ENCODE data around the gene ROR2.
"Not testable (repeated sequence)": the region's sequence is repeated elsewhere in the genome, so short reads cannot be mapped to it uniquely, and the experiment has no call there.

ROR2 gene

GRCh38 chr9:91920630-91921350 lies 29.2 kb downstream of the ROR2 start:
- Mint-ChIP-seq H3K27me3 (peaks cover 27% of the 10 kb centered on the region), H3K9me3 (no peaks in the 10 kb centered on the region), H3K27ac (no peak overlapping the region), H3K4me3 (no peak overlapping the region), H3K36me3 (ENCODE audit: low read depth) (no peaks in the 10 kb centered on the region), H3K4me1 (ENCODE audit: low read depth) (no peaks in the 10 kb centered on the region)

DNA sequence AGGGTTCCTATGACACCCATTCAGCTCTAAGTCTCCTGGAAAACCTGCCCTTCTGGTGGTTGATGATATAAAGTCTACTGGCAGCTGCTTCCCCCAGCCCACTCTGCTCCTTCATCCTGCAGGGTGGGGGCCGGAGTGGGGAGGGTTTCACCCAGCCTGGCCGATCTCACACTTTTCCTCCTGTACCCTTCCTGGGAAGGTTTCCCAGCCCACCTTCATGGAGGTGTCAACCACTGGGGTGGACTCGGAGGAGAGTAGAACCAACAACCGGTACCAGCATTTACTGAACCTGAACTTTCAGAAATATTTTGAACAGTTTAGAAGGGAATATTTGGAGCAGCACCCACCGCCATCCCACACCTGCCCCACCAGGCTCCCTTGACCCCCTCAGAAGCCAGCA lies 30.4 kb downstream of the ROR2 start:
- Mint-ChIP-seq H3K4me3 (no peak overlapping the region), H3K4me1 (ENCODE audit: low read depth) (no peaks in the 10 kb centered on the region), H3K27me3 (peaks cover 23% of the 10 kb centered on the region), H3K9me3 (no peaks in the 10 kb centered on the region), H3K27ac (no peak overlapping the region), H3K36me3 (ENCODE audit: low read depth) (no peaks in the 10 kb centered on the region)

DNA sequence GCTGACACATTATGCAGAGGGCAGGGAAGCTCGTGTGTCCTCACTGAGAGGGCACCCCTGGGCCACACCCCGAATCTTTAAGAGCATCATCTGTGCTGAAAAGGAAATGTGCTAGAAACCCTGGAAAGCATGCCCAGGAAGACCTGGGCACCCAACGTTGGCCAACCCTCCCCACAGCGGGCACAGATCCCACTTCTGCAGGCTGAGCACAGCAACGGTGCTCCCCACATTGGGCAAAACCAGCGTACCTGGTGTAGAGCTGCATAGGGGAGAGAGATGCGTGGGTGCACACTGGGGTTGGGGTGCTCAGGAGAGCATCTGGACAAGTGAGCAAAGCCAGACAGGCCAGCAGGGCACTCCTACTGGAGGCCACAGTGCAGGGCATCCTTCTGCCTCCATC lies 32.6 kb downstream of the ROR2 start:
- no peaks in the 10 kb centered on the region for H3K4me1 Mint-ChIP-seq (ENCODE audit: low read depth)
- no peaks in the 10 kb centered on the region for H3K9me3 Mint-ChIP-seq
- H3K4me3 Mint-ChIP-seq: no peak overlapping the region
- no peak overlapping the region for H3K27ac Mint-ChIP-seq
- H3K36me3 Mint-ChIP-seq (ENCODE audit: low read depth): no peaks in the 10 kb centered on the region
- H3K27me3 Mint-ChIP-seq: peaks cover 21% of the 10 kb centered on the region

GRCh38 chr9:91915524-91916263 lies 34.3 kb downstream of the ROR2 start:
- Mint-ChIP-seq H3K36me3 (ENCODE audit: low read depth) (no peaks in the 10 kb centered on the region), H3K4me1 (ENCODE audit: low read depth) (no peaks in the 10 kb centered on the region), H3K27me3 (peaks cover 21% of the 10 kb centered on the region), H3K4me3 (no peak overlapping the region), H3K27ac (no peak overlapping the region), H3K9me3 (no peaks in the 10 kb centered on the region)

- Mint-ChIP-seq H3K27ac (no peak overlapping the region), H3K4me1 (ENCODE audit: low read depth) (no peaks in the 10 kb centered on the region), H3K27me3 (peaks cover 21% of the 10 kb centered on the region), H3K4me3 (no peak overlapping the region), H3K36me3 (ENCODE audit: low read depth) (no peaks in the 10 kb centered on the region), H3K9me3 (no peaks in the 10 kb centered on the region)
These were observed 35.1 kb downstream of the ROR2 start for GRCh38 chr9:91914937-91915336.

DNA sequence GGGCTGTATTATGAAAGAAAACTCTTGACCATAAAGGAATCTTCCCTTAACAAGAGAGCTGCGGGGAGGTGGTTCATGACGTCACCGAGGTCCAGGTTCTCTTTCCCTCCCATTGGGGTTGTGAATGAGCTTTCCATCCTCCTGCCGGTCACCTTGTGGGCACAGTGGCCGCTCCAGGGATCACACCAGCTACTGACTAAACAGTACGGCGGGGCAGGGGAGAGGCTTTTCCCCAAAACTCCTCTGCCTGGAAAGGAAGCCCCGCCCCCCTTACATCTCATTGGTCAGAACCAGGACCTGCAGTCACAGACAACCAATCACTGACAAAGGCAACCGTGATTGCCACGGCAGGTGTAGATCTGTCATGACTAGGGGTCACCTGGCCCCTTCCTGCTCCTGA lies 35.6 kb downstream of the ROR2 start:
- no peaks in the 10 kb centered on the region for H3K9me3 Mint-ChIP-seq
- H3K36me3 Mint-ChIP-seq (ENCODE audit: low read depth): no peaks in the 10 kb centered on the region
- H3K4me1 Mint-ChIP-seq (ENCODE audit: low read depth): no peaks in the 10 kb centered on the region

DNA sequence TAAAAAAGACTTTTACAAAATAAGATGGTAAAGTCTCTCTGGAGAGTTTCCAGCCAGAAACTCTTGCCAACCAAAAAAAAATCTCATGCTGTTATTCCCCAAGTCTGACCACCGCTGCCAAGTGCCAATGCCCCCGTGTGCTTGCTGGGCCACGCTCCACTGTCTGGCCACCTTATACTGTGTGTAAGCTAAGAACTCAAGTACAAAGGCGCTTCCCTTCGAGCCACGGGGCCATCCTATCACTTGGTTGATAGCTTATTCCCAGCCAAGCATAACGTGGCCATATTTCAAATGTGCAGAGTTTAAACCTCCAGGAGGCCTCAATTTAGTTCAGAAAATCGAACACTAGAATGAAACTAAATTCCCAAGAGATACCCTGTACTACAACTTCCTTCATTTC lies 36.0 kb downstream of the ROR2 start:
- no peak overlapping the region for H3K4me3 Mint-ChIP-seq
- no peaks in the 10 kb centered on the region for H3K9me3 Mint-ChIP-seq
- H3K27ac Mint-ChIP-seq: no peak overlapping the region
- no peaks in the 10 kb centered on the region for H3K36me3 Mint-ChIP-seq (ENCODE audit: low read depth)
- peaks cover 15% of the 10 kb centered on the region for H3K27me3 Mint-ChIP-seq
- H3K4me1 Mint-ChIP-seq (ENCODE audit: low read depth): no peaks in the 10 kb centered on the region

More for the DNA sequence above, 35.6 kb downstream of the ROR2 start:
- Mint-ChIP-seq H3K4me3 (no peak overlapping the region), H3K27me3 (peaks cover 16% of the 10 kb centered on the region), H3K27ac (no peak overlapping the region)

DNA sequence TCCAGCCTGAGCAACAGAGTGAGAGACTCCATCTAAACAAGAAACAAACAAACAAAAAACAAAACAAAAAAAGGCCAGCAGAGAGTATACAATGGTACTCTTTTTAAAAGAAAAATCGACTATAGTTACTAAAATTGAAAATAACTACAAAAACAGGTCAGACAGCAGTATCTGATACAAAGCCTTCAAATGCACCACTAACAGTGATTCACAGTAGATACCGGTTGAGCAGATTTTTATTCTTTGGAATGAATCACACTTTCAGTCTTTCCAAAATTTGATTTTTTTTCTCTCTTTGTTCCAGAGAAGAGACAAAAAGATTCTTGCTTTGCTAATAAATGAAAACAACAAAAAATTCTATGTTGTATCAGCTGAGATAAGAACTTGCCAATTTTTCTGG lies 36.9 kb downstream of the ROR2 start:
- Mint-ChIP-seq H3K27me3 (peaks cover 12% of the 10 kb centered on the region), H3K4me1 (ENCODE audit: low read depth) (no peaks in the 10 kb centered on the region), H3K4me3 (no peak overlapping the region), H3K9me3 (no peaks in the 10 kb centered on the region), H3K27ac (no peak overlapping the region), H3K36me3 (ENCODE audit: low read depth) (no peaks in the 10 kb centered on the region)

- no peaks in the 10 kb centered on the region for H3K9me3 Mint-ChIP-seq
- no peak overlapping the region for H3K4me3 Mint-ChIP-seq
- H3K27me3 Mint-ChIP-seq: peaks cover 13% of the 10 kb centered on the region
- no peaks in the 10 kb centered on the region for H3K4me1 Mint-ChIP-seq (ENCODE audit: low read depth)
- H3K36me3 Mint-ChIP-seq (ENCODE audit: low read depth): no peaks in the 10 kb centered on the region
- no peak overlapping the region for H3K27ac Mint-ChIP-seq
These were observed 38.4 kb downstream of the ROR2 start for GRCh38 chr9:91911657-91912056.

DNA sequence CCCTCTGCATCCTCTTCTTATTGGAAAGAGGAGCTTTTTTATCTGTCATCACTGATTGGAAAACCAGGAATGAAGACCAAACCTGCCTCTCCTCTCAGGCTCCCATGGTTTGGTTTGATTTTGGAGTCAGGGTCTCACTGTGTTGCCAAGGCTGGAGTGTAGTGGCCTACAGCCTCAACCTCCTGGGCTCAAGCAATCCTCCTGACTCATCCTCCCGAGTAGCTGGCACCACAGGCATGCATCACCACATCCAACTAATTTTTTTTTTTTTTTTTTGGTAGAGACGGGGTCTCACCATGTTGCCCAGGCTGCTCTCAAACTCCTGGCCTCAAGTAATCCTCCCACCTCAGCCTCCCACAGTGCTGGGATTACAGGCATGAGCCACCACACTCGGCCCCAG lies 40.8 kb downstream of the ROR2 start:
- H3K27me3 Mint-ChIP-seq; H3K4me3 Mint-ChIP-seq; H3K4me1 Mint-ChIP-seq (ENCODE audit: low read depth); H3K9me3 Mint-ChIP-seq; H3K27ac Mint-ChIP-seq; H3K36me3 Mint-ChIP-seq (ENCODE audit: low read depth): not testable (repeated sequence)

DNA sequence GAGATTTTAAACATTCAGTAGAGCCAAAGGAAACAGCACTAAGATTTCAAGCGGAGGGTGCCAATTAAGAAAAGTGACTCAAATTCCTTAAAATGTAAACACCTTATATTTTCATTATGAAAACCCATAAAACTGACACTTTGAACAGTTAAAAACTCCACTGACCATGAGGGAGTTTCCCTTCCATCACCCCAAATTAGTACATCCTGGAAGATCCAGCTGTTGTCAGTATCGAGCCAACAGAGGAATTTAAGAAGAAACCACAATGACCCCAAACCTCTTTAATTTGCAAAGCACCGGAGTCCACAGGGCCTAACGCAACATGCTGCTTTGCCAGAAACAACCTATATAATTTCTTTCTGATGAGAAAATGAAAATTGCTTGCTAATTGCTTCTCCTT lies 41.3 kb downstream of the ROR2 start:
- Mint-ChIP-seq H3K9me3 (no peaks in the 10 kb centered on the region), H3K36me3 (ENCODE audit: low read depth) (no peaks in the 10 kb centered on the region), H3K27ac (no peak overlapping the region)

GRCh38 chr9:91908293-91908623 lies 41.8 kb downstream of the ROR2 start:
- H3K27ac Mint-ChIP-seq: no peak overlapping the region
- no peaks in the 10 kb centered on the region for H3K36me3 Mint-ChIP-seq (ENCODE audit: low read depth)
- H3K4me1 Mint-ChIP-seq (ENCODE audit: low read depth): no peaks in the 10 kb centered on the region
- H3K27me3 Mint-ChIP-seq: peaks cover 13% of the 10 kb centered on the region
- H3K4me3 Mint-ChIP-seq: no peak overlapping the region
- no peaks in the 10 kb centered on the region for H3K9me3 Mint-ChIP-seq

More for the DNA sequence above, 41.3 kb downstream of the ROR2 start:
- Mint-ChIP-seq H3K27me3 (peaks cover 8% of the 10 kb centered on the region), H3K4me3 (no peak overlapping the region), H3K4me1 (ENCODE audit: low read depth) (no peaks in the 10 kb centered on the region)

GRCh38 chr9:91907484-91908292 lies 42.3 kb downstream of the ROR2 start:
- H3K27ac Mint-ChIP-seq: no peak overlapping the region
- H3K27me3 Mint-ChIP-seq: peaks cover 12% of the 10 kb centered on the region
- no peaks in the 10 kb centered on the region for H3K9me3 Mint-ChIP-seq
- no peaks in the 10 kb centered on the region for H3K36me3 Mint-ChIP-seq (ENCODE audit: low read depth)
- no peak overlapping the region for H3K4me3 Mint-ChIP-seq
- H3K4me1 Mint-ChIP-seq (ENCODE audit: low read depth): no peaks in the 10 kb centered on the region

- Mint-ChIP-seq H3K9me3 (no peaks in the 10 kb centered on the region), H3K4me3 (no peak overlapping the region), H3K27ac (no peak overlapping the region), H3K4me1 (ENCODE audit: low read depth) (no peaks in the 10 kb centered on the region), H3K27me3 (peaks cover 15% of the 10 kb centered on the region), H3K36me3 (ENCODE audit: low read depth) (no peaks in the 10 kb centered on the region)
These were observed 44.0 kb downstream of the ROR2 start for GRCh38 chr9:91905991-91906469.

DNA sequence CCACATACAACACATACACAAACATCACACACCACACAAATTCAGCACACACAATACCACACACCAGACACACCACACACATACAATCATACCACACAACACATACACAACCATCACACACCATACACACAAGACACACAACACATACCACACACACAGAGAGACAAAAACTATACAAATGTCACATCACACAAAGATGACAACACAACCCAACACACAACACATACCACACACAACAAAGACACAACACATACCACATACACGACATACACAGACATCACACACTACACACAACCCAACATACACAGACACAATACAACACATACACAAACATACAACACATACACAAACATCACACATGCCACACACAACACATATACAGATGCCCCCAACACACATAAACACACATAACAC lies 44.8 kb downstream of the ROR2 start:
- H3K36me3 Mint-ChIP-seq (ENCODE audit: low read depth): no peaks in the 10 kb centered on the region
- no peaks in the 10 kb centered on the region for H3K4me1 Mint-ChIP-seq (ENCODE audit: low read depth)
- no peak overlapping the region for H3K4me3 Mint-ChIP-seq
- peaks cover 15% of the 10 kb centered on the region for H3K27me3 Mint-ChIP-seq
- H3K27ac Mint-ChIP-seq: no peak overlapping the region
- H3K9me3 Mint-ChIP-seq: no peaks in the 10 kb centered on the region

Measured in stimulated activated naive CD8-positive, alpha-beta T cell treated with anti-CD3 and anti-CD28 coated beads, Interleukin-15, Interleukin-2, amounts not matched to agents 100 ng/mL and 50 ng/mL, for 24 hours (primary cell).